GM21360 (cell line): Measurements from ENCODE around the gene UBR2.
"Not testable (repeated sequence)": the region's sequence is repeated elsewhere in the genome, so short reads cannot be mapped to it uniquely, and the experiment has no call there.

Source experiments
- ATAC-seq: cut with Tn5 transposase; IDR thresholded peaks from one replicate; pipeline ENCODE4 v1.9.1; 2021; ENCODE audit warnings: mild to moderate bottlenecking, moderate library complexity; ENCODE audit not compliant: unreplicated experiment

Gene UBR2

GRCh38 chr6:42724825-42725224, 161.0 kb downstream of the UBR2 start:
- ATAC-seq, result no peak

GRCh38 chr6:42726026-42726425, 162.2 kb downstream of the UBR2 start:
- no peak for ATAC-seq

GRCh38 chr6:42726485-42727086, 162.8 kb downstream of the UBR2 start:
- ATAC-seq, result peak; percentile 87

- ATAC-seq, result peak; percentile 12
Observed at GRCh38 chr6:42727087-42727611, 163.3 kb downstream of the UBR2 start.

- ATAC-seq, result no peak
Observed at GRCh38 chr6:42727627-42728026, 163.8 kb downstream of the UBR2 start.

GRCh38 chr6:42729731-42730130, 165.9 kb downstream of the UBR2 start:
- no peak for ATAC-seq

GRCh38 chr6:42733867-42734481, 170.1 kb downstream of the UBR2 start:
- ATAC-seq, result not testable (repeated sequence)

- ATAC-seq, result no peak
Observed at GRCh38 chr6:42735976-42736375, 172.1 kb downstream of the UBR2 start.

- ATAC-seq, result no peak
Observed at GRCh38 chr6:42740725-42741124, 176.9 kb downstream of the UBR2 start.

GRCh38 chr6:42742116-42742894, 178.5 kb downstream of the UBR2 start:
- ATAC-seq, result no peak
